AG09309 (cell line): Measurements from ENCODE around the gene UBR3.

ENCODE experiments used
- DNase-seq: peaks from one replicate; pipeline ENCODE4 v3.0.0-alpha.2; 2010; ENCODE audit warnings: low read depth
- H3K4me3 ChIP-seq: 2 replicates; pipeline ENCODE4 v1.5.1; 2011; ENCODE audit warnings: mild to moderate bottlenecking, low read depth, low read length, moderate library complexity; ENCODE audit not compliant: control insufficient read depth
- CTCF ChIP-seq: IDR thresholded peaks from 2 replicates; pipeline ENCODE4 v1.5.1; 2011; ENCODE audit warnings: mild to moderate bottlenecking, low read depth, low read length, inconsistent platforms; ENCODE audit not compliant: insufficient read depth, control insufficient read depth; ENCODE audit errors: missing control alignments

Gene UBR3

GRCh38 chr2:170034596-170034995 is 207.3 kb downstream of the UBR3 start:
- no peak for TF ChIP-seq CTCF
- H3K4me3 ChIP-seq: no peak overlapping the region
- DNase-seq: no peak

- no peak for DNase-seq
- no peak for TF ChIP-seq CTCF
- H3K4me3 ChIP-seq: no peak overlapping the region
These were observed 211.5 kb downstream of the UBR3 start for GRCh38 chr2:170038734-170039133.

- H3K4me3 ChIP-seq: no peak overlapping the region
- no peak for DNase-seq
- TF ChIP-seq CTCF: no peak
These were observed 212.3 kb downstream of the UBR3 start for GRCh38 chr2:170039401-170040172.

- DNase-seq: no peak
- TF ChIP-seq CTCF: no peak
- H3K4me3 ChIP-seq: no peak overlapping the region
These were observed 217.7 kb downstream of the UBR3 start for GRCh38 chr2:170044751-170045478.

- no peak overlapping the region for H3K4me3 ChIP-seq
- DNase-seq: no peak
- TF ChIP-seq CTCF: no peak
These were observed 220.2 kb downstream of the UBR3 start for GRCh38 chr2:170047331-170048065.

DNA sequence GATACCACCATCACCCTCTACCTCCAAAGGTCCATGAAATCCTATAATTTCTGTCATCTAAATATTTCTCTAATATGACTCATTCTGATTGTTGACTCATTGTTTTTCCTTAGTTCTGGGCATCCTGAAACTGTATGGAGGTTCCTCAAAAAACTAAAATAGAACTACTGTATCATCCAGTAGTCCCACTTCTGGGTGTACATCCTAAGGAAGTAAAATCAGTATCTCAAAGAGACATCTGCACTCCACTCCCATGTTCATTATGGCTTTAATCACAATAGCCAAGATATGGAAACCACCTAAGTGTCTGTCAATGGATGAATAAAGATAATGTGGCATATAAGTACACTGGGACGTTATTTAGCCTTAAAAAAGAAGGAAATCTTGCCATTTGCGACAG is 224.9 kb downstream of the UBR3 start:
- DNase-seq: no peak
- TF ChIP-seq CTCF: no peak

More for the DNA sequence above, 224.9 kb downstream of the UBR3 start:
- H3K4me3 ChIP-seq: no peak overlapping the region
